CD4-positive, alpha-beta T cell treated with Interleukin-4 for 1 hour (primary cell): ENCODE data around the gene KMT2E.
A peak's percentile ranks its signal among the peaks of the same experiment; 100 is the strongest.

ENCODE experiments used
- DNase-seq, 2 donors: peaks; one replicate each; pipeline ENCODE4 v3.0.0-alpha.2; 2020 to 2022

KMT2E gene

DNA sequence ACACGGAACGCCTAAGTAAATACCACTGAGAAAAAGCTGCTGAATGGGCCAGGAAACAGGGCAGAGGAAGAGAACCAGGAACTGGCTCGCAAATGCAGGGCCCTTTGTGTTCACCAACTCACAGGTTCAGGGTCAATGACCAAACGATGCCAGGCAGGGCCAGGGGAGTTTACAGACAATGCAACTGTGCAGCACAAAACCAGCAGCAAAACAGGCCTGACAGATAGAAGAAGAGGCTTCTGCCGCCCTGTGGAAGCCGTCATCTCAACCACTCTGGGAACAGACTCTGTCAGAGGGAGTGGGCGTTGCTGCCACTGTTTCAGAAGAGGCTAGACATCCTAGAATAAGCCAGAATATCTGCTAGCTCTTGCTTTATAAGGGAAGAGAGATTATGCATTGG, 117.9 kb downstream of the KMT2E start:
- no peak for DNase-seq

- DNase-seq, result no peak
Observed at GRCh38 chr7:105132335-105132734, 118.3 kb downstream of the KMT2E start.

GRCh38 chr7:105132835-105133234, 118.8 kb downstream of the KMT2E start:
- no peak for DNase-seq

GRCh38 chr7:105133358-105133757, 119.4 kb downstream of the KMT2E start:
- no peak for DNase-seq

DNA sequence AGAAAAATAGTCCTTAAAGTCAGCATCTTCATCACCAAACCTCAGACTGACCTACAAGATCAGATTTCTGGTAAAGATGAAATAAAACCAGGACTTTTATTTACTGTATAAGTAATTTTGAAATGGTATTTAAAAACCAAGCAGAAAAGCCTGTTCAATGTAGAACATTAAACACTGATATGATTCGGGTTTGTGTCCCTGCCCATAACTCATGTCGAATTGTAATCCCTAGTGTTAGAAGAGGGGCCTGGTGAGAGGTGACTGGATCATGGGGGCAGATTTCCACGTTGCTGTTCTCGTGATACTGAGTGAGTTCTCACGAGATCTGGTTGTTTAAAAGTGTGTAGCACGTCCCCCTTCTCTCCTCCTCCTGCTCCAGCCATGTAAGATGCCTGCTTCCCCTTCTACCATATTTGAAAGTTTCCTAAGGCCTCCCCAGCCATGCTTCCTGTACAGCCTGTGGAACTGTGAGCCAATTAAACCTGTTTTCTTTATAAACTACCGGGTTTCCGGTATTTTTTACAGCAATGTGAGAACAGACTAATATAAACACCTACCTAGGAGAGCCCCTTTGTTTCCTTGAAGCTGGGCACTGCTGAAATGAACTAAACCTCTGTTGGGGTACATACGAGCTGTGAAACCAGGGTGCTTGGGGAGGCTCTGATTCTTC, 120.1 kb downstream of the KMT2E start:
- no peak for DNase-seq

GRCh38 chr7:105136221-105136620, 122.2 kb downstream of the KMT2E start:
- no peak for DNase-seq

DNA sequence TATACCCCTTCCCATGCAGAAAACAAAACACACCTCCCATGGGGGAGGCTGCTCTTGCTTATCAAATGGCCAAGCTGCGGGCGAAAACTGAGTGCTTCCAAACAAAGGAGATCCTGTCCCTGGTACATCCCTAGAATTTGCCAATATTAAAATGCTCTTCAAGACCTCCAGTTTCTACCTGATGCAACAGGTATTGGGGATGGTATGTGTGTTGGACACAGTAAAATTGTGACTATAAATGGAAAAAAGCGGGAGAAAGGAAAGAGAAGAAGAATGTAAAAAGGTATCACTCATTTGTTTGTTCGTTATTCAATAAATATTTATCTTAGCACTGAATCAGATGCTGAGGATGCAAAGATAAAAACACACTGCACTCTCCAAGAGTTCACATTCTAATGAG, 123.9 kb downstream of the KMT2E start:
- DNase-seq, result no peak

GRCh38 chr7:105139381-105139780, 125.4 kb downstream of the KMT2E start:
- DNase-seq, result no peak

DNA sequence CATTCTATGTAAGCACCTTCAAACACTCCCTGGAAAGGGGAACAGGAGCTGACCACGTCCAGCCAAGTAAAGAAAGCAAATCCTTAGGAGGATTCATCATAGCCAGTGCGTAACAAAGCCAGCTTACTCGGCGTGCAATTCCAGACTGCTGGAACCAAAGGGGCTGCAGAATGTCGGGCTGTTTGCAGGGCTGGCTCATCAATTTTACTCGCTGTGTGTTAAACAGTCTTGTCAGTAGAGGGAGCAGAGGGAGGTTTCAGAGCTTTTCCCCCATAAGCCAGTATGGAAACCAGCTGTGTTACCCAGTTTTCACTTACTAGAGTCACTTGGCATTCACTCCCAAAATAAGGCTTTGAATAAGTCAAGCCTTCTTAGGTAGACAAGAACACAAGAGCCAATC, 127.1 kb downstream of the KMT2E start:
- peak in 1 of 2 donors; percentile 8 for DNase-seq

GRCh38 chr7:105149827-105150226, 135.8 kb downstream of the KMT2E start:
- no peak for DNase-seq

- no peak for DNase-seq
Observed at GRCh38 chr7:105151152-105151551, 137.1 kb downstream of the KMT2E start.

DNA sequence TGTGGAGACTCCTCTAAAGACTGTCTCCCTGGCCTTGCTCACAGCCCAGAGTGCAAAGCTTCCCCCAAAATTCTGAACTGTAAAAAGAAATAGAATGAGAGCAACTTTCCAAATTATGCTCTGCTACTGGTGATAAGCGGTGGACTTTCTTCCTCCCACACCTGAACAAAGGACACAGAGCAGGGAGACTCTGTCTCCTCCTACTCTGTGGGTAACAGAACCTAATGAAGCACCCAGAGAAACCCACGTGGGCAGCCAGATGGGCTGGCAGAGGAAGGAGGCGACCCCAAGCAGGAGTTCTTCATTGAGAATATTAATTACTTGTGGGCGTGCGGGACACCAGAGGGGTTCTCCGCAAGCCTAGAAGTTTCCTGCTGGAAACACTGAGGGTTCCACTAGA, 139.5 kb downstream of the KMT2E start:
- DNase-seq, result no peak

DNA sequence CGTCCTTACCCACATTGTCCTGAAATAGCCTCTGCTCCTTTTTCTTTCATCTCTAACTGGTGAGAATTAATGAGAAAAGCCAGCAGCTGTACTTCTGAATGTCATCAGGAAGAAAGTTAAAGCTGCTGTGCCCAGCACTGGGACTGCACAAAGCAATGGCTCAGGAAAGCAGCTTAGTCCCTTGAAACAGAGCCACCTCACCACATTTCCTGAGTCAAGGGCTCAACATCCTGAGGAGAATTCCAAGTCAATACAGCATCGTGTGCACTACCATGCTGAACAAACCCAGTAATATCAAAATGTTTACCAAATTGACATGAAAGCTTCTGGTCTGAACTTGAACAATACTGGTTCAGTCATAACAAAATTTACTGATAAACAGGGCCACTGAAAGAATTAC, 140.1 kb downstream of the KMT2E start:
- no peak for DNase-seq

DNA sequence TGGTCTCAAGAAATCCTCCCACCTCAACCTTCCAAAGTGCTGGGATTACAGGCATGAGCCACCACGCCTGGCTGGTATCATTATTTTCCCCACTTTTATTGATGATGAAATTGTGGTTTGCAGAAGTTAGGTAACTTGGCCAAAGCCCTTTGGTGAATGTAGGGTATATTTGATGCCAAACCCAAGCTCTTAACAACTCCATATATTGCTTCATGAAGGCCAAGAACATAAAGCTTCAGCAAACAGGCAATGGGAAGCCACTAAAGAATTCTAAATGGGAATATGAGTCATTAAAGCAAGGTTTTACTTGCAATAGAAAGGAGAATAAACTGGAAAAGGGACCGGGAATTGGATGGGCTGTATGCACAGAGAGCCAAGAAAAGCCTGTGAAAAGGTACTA, 142.7 kb downstream of the KMT2E start:
- no peak for DNase-seq

DNA sequence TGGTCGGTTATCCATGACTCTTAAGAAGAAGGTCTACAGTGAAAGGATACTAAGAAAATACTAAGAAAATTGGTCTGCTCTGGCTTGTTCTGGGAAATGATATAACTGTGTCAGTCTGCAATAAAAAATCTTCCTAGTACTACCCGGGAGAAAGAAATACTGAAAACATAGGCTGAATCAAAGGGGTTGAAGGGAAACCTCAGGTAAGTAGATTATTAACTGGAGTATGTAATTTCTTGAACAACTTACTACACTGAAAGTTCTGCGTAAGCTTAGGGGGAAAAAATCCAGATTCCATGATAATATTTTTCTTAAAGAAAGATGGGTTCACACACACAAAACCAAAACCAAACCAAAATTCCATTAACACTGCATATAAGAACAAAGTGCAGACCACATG, 143.3 kb downstream of the KMT2E start:
- no peak for DNase-seq

DNA sequence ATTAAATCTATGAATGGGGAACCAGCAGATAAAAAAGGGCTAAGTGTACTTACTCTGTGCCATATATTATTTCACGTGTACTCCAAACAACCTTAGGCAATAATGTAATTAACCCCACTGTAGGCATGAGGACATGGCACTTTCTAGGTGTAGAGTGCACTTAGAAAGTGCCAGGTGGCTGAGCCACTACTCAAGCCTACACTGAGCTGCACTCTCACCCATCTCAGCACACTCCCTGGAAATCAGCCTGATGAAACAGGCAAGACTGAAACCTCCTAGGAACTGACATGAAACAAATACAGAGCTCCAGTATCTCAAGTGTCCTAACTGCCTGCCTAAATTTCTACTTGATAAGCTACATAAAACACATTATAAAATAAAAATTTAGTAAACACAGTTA, 147.4 kb downstream of the KMT2E start:
- DNase-seq, result no peak
